Loucy (cell line): ENCODE results near the gene STIMATE.

Source experiments
- H2AFZ ChIP-seq: fragments of 200-600 bp; sonication (generic); 2 replicates; pipeline ENCODE4 v1.6.0; 2016; ENCODE audit warnings: antibody characterized with exemption, mild to moderate bottlenecking, low read length, moderate library complexity
- H3F3A ChIP-seq: fragments of 200-600 bp; 2 replicates; pipeline ENCODE4 v1.6.0; 2016; ENCODE audit warnings: antibody characterized with exemption, low read depth, mild to moderate bottlenecking
- H3K27me3 ChIP-seq: fragments of 200-600 bp; sonication (generic); 2 replicates; pipeline ENCODE4 v1.6.1; 2014; ENCODE audit warnings: low read length, mild to moderate bottlenecking; ENCODE audit not compliant: insufficient read depth, poor library complexity, severe bottlenecking
- H3K36me3 ChIP-seq: fragments of 200-600 bp; sonication (generic); 2 replicates; pipeline ENCODE4 v1.6.1; 2016; ENCODE audit warnings: low read length; ENCODE audit not compliant: insufficient read depth
- H3K4me1 ChIP-seq: fragments of 200-600 bp; sonication (generic); 2 replicates; pipeline ENCODE4 v1.5.1; 2014; ENCODE audit warnings: low read length, mild to moderate bottlenecking; ENCODE audit not compliant: insufficient read depth, poor library complexity, severe bottlenecking
- H3K4me2 ChIP-seq: fragments of 200-600 bp; sonication (generic); 2 replicates; pipeline ENCODE4 v1.6.0; 2014; ENCODE audit warnings: antibody characterized with exemption, low read length, low read depth, mild to moderate bottlenecking; ENCODE audit not compliant: poor library complexity, severe bottlenecking
- H3K4me3 ChIP-seq: fragments of 200-600 bp; sonication (generic); 2 replicates; pipeline ENCODE4 v1.5.1; 2014; ENCODE audit warnings: low read length, mild to moderate bottlenecking, mixed read lengths; ENCODE audit not compliant: poor library complexity, severe bottlenecking
- H3K79me2 ChIP-seq: fragments of 200-600 bp; sonication (generic); 2 replicates; pipeline ENCODE4 v1.6.1; 2014; ENCODE audit warnings: low read length; ENCODE audit not compliant: insufficient read depth
- H3K9ac ChIP-seq: fragments of 200-600 bp; sonication (generic); 2 replicates; pipeline ENCODE4 v1.6.0; 2014; ENCODE audit warnings: mild to moderate bottlenecking, low read depth, low read length, moderate library complexity; ENCODE audit not compliant: poor library complexity, severe bottlenecking
- H3K9me2 ChIP-seq: fragments of 200-600 bp; sonication (generic); replicated peaks from 2 replicates; pipeline ENCODE4 v1.6.1; 2016; ENCODE audit warnings: low read depth, low read length, mixed read lengths
- H3K9me3 ChIP-seq: fragments of 200-600 bp; sonication (generic); 2 replicates; pipeline ENCODE4 v1.6.1; 2014; ENCODE audit warnings: mild to moderate bottlenecking, antibody characterized with exemption, low read length, low read depth; ENCODE audit not compliant: insufficient read depth
- H4K20me1 ChIP-seq: fragments of 200-600 bp; sonication (generic); 2 replicates; pipeline ENCODE4 v1.6.0; 2014; ENCODE audit warnings: antibody characterized with exemption, low read length, mild to moderate bottlenecking; ENCODE audit not compliant: insufficient read depth, poor library complexity, severe bottlenecking
- EZH2phosphoT487 ChIP-seq: fragments of 200-600 bp; IDR thresholded peaks from 2 replicates; pipeline ENCODE4 v1.6.1; 2018; ENCODE audit warnings: antibody characterized with exemption, mild to moderate bottlenecking, moderate library complexity, borderline replicate concordance
- TF ChIP-seq, protein P1 (sequence below): fragments of 200-600 bp; sonication (generic); conservative IDR thresholded peaks from 2 replicates; pipeline ENCODE4 v1.5.1; 2014; ENCODE audit warnings: mild to moderate bottlenecking, antibody characterized with exemption, low read length

STIMATE gene

DNA sequence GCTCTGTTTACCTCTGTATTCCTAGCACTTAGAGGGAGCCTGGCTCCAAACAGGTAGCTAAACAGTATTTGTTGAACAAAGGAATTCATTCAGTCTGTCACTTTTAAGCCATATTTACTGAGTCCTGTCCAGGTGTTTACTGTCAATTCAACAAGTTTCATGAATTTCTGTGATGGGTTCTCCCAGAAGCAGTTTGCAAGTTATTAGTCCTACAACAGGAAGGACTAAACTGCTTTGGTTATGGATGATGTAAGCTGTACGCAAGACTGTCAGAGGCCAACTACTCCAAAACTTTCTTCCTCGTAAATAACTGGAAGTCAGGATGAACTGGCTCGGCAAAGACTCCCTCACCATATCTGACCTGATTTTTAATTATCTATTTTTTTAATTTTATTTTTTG, 25.1 kb downstream of the STIMATE start:
- Histone ChIP-seq H3K9ac (no peak overlapping the region), H3K9me3 (no peaks in the 10 kb centered on the region)
- TF ChIP-seq EZH2phosphoT487: no peak
- TF ChIP-seq, protein P1, sequence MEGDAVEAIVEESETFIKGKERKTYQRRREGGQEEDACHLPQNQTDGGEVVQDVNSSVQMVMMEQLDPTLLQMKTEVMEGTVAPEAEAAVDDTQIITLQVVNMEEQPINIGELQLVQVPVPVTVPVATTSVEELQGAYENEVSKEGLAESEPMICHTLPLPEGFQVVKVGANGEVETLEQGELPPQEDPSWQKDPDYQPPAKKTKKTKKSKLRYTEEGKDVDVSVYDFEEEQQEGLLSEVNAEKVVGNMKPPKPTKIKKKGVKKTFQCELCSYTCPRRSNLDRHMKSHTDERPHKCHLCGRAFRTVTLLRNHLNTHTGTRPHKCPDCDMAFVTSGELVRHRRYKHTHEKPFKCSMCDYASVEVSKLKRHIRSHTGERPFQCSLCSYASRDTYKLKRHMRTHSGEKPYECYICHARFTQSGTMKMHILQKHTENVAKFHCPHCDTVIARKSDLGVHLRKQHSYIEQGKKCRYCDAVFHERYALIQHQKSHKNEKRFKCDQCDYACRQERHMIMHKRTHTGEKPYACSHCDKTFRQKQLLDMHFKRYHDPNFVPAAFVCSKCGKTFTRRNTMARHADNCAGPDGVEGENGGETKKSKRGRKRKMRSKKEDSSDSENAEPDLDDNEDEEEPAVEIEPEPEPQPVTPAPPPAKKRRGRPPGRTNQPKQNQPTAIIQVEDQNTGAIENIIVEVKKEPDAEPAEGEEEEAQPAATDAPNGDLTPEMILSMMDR: no peak

DNA sequence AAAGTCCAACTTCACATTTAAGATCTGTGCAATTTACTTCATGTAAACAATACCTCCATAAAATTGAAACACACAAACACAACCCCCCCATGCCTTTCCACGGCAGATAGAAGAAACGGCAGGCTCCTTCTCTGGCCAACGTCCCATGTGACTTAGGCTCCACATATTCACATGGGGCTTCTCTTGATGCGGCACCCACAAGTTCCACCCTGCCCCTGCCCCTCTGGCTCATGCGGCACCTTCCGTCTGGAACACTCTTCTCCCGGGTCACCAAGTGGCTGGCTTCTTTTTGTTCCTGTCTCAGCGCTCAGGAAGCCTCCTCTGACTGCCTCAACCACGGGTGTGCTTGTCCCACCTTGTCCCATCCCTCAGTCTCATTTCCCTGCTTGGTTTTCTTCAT, 25.6 kb downstream of the STIMATE start:
- no peak for TF ChIP-seq EZH2phosphoT487
- TF ChIP-seq, protein P1: no peak
- Histone ChIP-seq H3K27me3 (no peaks in the 10 kb centered on the region), H3K79me2 (no peaks in the 10 kb centered on the region), H3F3A (no peaks in the 10 kb centered on the region), H3K9ac (no peak overlapping the region), H2AFZ (no peak overlapping the region), H3K36me3 (no peaks in the 10 kb centered on the region), H3K4me1 (peaks cover 6% of the 10 kb centered on the region), H3K9me3 (no peaks in the 10 kb centered on the region), H3K4me2 (no peak overlapping the region), H4K20me1 (no peaks in the 10 kb centered on the region), H3K4me3 (no peak overlapping the region), H3K9me2 (no peaks in the 10 kb centered on the region)

More for the DNA sequence above, 25.1 kb downstream of the STIMATE start:
- Histone ChIP-seq H3K4me1 (peaks cover 6% of the 10 kb centered on the region), H3K27me3 (no peaks in the 10 kb centered on the region), H3K4me2 (no peak overlapping the region), H3K36me3 (no peaks in the 10 kb centered on the region), H4K20me1 (no peaks in the 10 kb centered on the region), H2AFZ (no peak overlapping the region), H3K4me3 (no peak overlapping the region), H3K9me2 (no peaks in the 10 kb centered on the region), H3F3A (no peaks in the 10 kb centered on the region), H3K79me2 (no peaks in the 10 kb centered on the region)

DNA sequence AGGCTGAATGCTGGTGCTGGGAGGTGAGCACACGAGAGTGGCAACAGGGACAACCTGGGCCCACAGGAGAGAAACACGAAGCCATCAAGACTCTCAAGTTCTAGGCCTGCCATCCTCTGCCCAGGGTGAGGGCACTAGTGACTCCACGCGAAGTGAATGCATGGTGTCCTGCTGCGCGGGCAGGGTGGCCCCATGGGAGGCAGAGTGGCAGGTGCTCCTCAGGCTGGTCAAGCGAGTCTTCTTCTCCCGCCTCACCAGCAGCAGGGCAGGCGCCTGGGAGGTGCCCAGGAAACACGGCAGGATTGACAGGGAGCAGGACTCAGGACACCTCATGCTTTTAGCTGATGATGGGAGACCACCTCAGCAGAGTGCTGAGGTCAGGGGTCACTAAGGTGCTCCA, 26.9 kb downstream of the STIMATE start:
- no peak overlapping the region for H3K4me3 ChIP-seq
- H3K9ac ChIP-seq: no peak overlapping the region
- H3F3A ChIP-seq: no peaks in the 10 kb centered on the region
- no peaks in the 10 kb centered on the region for H3K79me2 ChIP-seq
- H3K27me3 ChIP-seq: no peaks in the 10 kb centered on the region
- H3K9me3 ChIP-seq: no peaks in the 10 kb centered on the region
- no peak overlapping the region for H2AFZ ChIP-seq
- no peak overlapping the region for H3K4me2 ChIP-seq
- peaks cover 6% of the 10 kb centered on the region for H3K4me1 ChIP-seq
- H4K20me1 ChIP-seq: no peaks in the 10 kb centered on the region
- TF ChIP-seq EZH2phosphoT487: no peak
- TF ChIP-seq, protein P1: no peak
- H3K36me3 ChIP-seq: no peaks in the 10 kb centered on the region
- no peaks in the 10 kb centered on the region for H3K9me2 ChIP-seq
